HCT116 (cell line): Measurements from ENCODE around the gene CTNNA1. TPM values are rescaled to one million over a fixed set of nuclear protein-coding genes. Genes with fewer than 3 reads are reported as not detected.

ENCODE experiments used
- ATAC-seq: fragments of 200-7000 bp; cut with Tn5 transposase; 2 replicates; pipeline ENCODE4 v1.9.1; 2020; ENCODE audit warnings: mild to moderate bottlenecking, moderate library complexity
- BruUV-seq: library from RNA; stranded (reverse); fragments of 400-500 nt; replicated peaks from 2 replicates; lab custom pipeline; 2021; lab: Mats Ljungman, UMichigan
- CTCF ChIA-PET: fragments of 300-600 bp; sonication (Branson Sonifier 250); formaldehyde crosslinking; loops from one replicate; lab custom pipeline; 2021; ENCODE audit warnings: antibody characterized with exemption; lab: Charles Lee
- POLR2A ChIA-PET: fragments of 300-600, 350-600 bp; sonication (Branson Sonifier 250); formaldehyde crosslinking; loops from one replicate; lab custom pipeline; 2021; ENCODE audit warnings: antibody characterized with exemption; lab: Charles Lee
- RAD21 ChIA-PET, 2 experiments: fragments of 300-600 bp; sonication (Branson Sonifier 250); formaldehyde crosslinking; loops; one replicate each; lab custom pipeline; 2023; ENCODE audit warnings: low total read pairs in 2 of 2; ENCODE audit not compliant: uncharacterized antibody in 2 of 2, unreplicated experiment in 2 of 2, low non-redundant PET in 1 of 2; lab: Charles Lee
- DNase-seq: peaks from one replicate; pipeline ENCODE4 v3.0.0-alpha.2; 2010; ENCODE audit warnings: low read depth, low spot score
- H2AFZ ChIP-seq: fragments of 200-600 bp; shearing (Covaris generic), sonication (generic); 2 replicates; pipeline ENCODE4 v1.6.1; 2017; ENCODE audit warnings: low read depth, mixed run types, mixed read lengths, antibody characterized with exemption, low read length; ENCODE audit not compliant: poor library complexity, severe bottlenecking
- H3K27ac ChIP-seq: 2 replicates; pipeline ENCODE4 v1.5.1; 2012; ENCODE audit warnings: low read depth, low read length
- H3K27me3 ChIP-seq: fragments of 200-600 bp; sonication (generic); 2 replicates; pipeline ENCODE4 v1.6.1; 2016; ENCODE audit warnings: mixed run types, low read length, mixed read lengths; ENCODE audit not compliant: insufficient read depth
- H3K36me3 ChIP-seq, 2 experiments: fragments of 200-500 bp in 1 of 2; fragments of 200-600 bp in 1 of 2; sonication (Bioruptor generic) in 1 of 2; sonication (generic) in 1 of 2; 2 replicates each; pipeline versions ENCODE4 v1.5.1 to v1.6.1; 2014 to 2016; ENCODE audit warnings: low read length in 2 of 2, inconsistent platforms in 1 of 2, mixed read lengths in 1 of 2, mixed run types in 1 of 2; ENCODE audit not compliant: insufficient read depth in 2 of 2, control insufficient read depth in 1 of 2
- H3K4me1 ChIP-seq, 2 experiments: fragments of 200-600 bp in 1 of 2; sonication (generic) in 1 of 2; 2 replicates each; pipeline versions ENCODE4 v1.5.1 to v1.6.1; 2012 to 2017; ENCODE audit warnings: low read length in 2 of 2, inconsistent platforms in 1 of 2, mild to moderate bottlenecking in 1 of 2, mixed read lengths in 1 of 2, mixed run types in 1 of 2, moderate library complexity in 1 of 2; ENCODE audit not compliant: insufficient read depth in 2 of 2, control insufficient read depth in 1 of 2
- H3K4me2 ChIP-seq: fragments of 200-600 bp; sonication (generic); 2 replicates; pipeline ENCODE4 v1.6.1; 2017; ENCODE audit warnings: mixed run types, low read length, mixed read lengths
- H3K4me3 ChIP-seq, 2 experiments: fragments of 200-600 bp in 1 of 2; sonication (generic) in 1 of 2; replicated peaks in 1 of 2; 2 replicates each; pipeline ENCODE4 v1.5.1; 2011 to 2016; ENCODE audit warnings: low read length in 2 of 2, control low read depth in 1 of 2, low read depth in 1 of 2, mild to moderate bottlenecking in 1 of 2, mixed read lengths in 1 of 2, mixed run types in 1 of 2
- H3K79me2 ChIP-seq: fragments of 200-600 bp; sonication (generic); 2 replicates; pipeline ENCODE4 v1.6.1; 2017; ENCODE audit warnings: mild to moderate bottlenecking, mixed run types, low read length, moderate library complexity, mixed read lengths; ENCODE audit not compliant: insufficient read depth
- H3K9ac ChIP-seq: fragments of 200-600 bp; sonication (generic); 2 replicates; pipeline ENCODE4 v1.6.1; 2016; ENCODE audit warnings: low read length, mixed read lengths
- H3K9me2 ChIP-seq: fragments of 200-600 bp; sonication (generic), shearing (Covaris generic); 2 replicates; pipeline ENCODE4 v1.6.1; 2017; ENCODE audit warnings: mixed run types, mild to moderate bottlenecking, moderate library complexity; ENCODE audit not compliant: insufficient read depth
- H3K9me3 ChIP-seq, 2 experiments: fragments of 200-500 bp in 1 of 2; fragments of 200-600 bp in 1 of 2; sonication (Bioruptor generic) in 1 of 2; sonication (generic) in 1 of 2; 2 replicates each; pipeline ENCODE4 v1.6.1; 2014 to 2017; ENCODE audit warnings: low read length in 2 of 2, mixed read lengths in 2 of 2, inconsistent platforms in 1 of 2, low read depth in 1 of 2, mild to moderate bottlenecking in 1 of 2, mixed run types in 1 of 2, moderate library complexity in 1 of 2; ENCODE audit not compliant: control insufficient read depth in 1 of 2, insufficient read depth in 1 of 2
- H4K20me1 ChIP-seq: fragments of 200-600 bp; sonication (generic), shearing (Covaris generic); 2 replicates; pipeline ENCODE4 v1.6.1; 2017; ENCODE audit warnings: mixed run types, mild to moderate bottlenecking, moderate library complexity; ENCODE audit not compliant: insufficient read depth
- CEBPB ChIP-seq: IDR thresholded peaks from 2 replicates; pipeline ENCODE4 v1.6.1; 2012; ENCODE audit warnings: low read depth
- EGR1 ChIP-seq: IDR thresholded peaks from 2 replicates; pipeline ENCODE4 v1.6.1; 2012; ENCODE audit warnings: low read depth
- POLR2A ChIP-seq: IDR thresholded peaks from 2 replicates; pipeline ENCODE4 v1.7.0; 2011; ENCODE audit warnings: borderline replicate concordance; ENCODE audit not compliant: insufficient read depth, insufficient read length; ENCODE audit errors: extremely low read depth
- SIN3A ChIP-seq: IDR thresholded peaks from 2 replicates; pipeline ENCODE4 v1.6.1; 2012; ENCODE audit warnings: low read depth
- SP1 ChIP-seq: IDR thresholded peaks from 2 replicates; pipeline ENCODE4 v1.6.1; 2012; ENCODE audit warnings: low read depth
- SRF ChIP-seq: IDR thresholded peaks from 2 replicates; pipeline ENCODE4 v1.6.1; 2012; ENCODE audit warnings: low read depth
- ZFX ChIP-seq: fragments of 450-650 bp; IDR thresholded peaks from 2 replicates; pipeline ENCODE4 v1.6.1; 2017
- intact Hi-C: fragments of 100-400 bp; cut with micrococcal nuclease; formaldehyde crosslinking; loops from 2 replicates; pipeline ENCODE4 v1.10.0; 2022
- total RNA-seq: library from RNA; stranded (reverse); gene quantifications from one replicate; pipeline ENCODE4 v1.2.1, GENCODE V29; 2021; ENCODE audit not compliant: unreplicated experiment
- TF ChIP-seq, protein P1 (sequence below): IDR thresholded peaks from 2 replicates; pipeline ENCODE4 v1.6.1; 2012
- TF ChIP-seq, protein P2 (sequence below): IDR thresholded peaks from 2 replicates; pipeline ENCODE4 v1.6.1; 2012; ENCODE audit warnings: low read depth
- TF ChIP-seq, protein P3 (sequence below): IDR thresholded peaks from 2 replicates; pipeline ENCODE4 v1.6.1; 2012

CTNNA1 gene
- total RNA-seq, 1 experiment from 2014 or later = 313 TPM

DNA sequence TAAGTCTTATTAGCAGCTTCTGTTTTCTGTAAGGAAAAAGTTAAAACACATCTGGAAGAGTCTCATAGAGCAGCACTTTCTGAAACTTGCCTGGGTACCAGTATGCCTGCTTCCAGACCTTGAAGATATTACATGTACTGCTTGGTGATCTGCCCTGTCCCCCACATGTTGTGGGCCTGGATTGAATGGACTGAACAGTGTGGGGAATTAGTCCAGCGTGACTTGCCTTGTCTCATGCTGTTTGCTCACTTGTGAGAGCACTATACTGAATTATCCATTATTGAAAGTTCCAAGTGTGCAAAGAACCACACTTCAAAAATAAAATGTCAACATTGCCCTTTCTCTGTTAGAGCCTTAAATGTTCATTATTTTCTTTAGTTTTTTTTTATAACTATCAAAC, 8.9 kb downstream of the CTNNA1 start:
- Histone ChIP-seq H3K9ac (no peak overlapping the region), H4K20me1 (peaks cover 4% of the 10 kb centered on the region; the same call in 1 of the 2 replicates), H3K4me3 (no peak overlapping the region), H3K36me3 (peaks cover 2 to 15% of the 10 kb centered on the region in 2 experiments; a peak in 2 of 4 replicates), H3K79me2 (peaks cover 94% of the 10 kb centered on the region), H3K9me2 (no peaks in the 10 kb centered on the region), H3K27ac (no peak overlapping the region), H2AFZ (no peak overlapping the region), H3K4me1 (no peaks in the 10 kb centered on the region; a peak in 1 of 4 replicates), H3K4me2 (no peak overlapping the region), H3K9me3 (no peaks in the 10 kb centered on the region), H3K27me3 (no peaks in the 10 kb centered on the region)
- CTCF ChIA-PET = interaction anchor here (2.2 kb wide), 1 partner anchor 28 kb away, joined by 10 read pairs; no protein-coding TSS in a partner anchor
- TF ChIP-seq SIN3A = no peak
- no peak for TF ChIP-seq CEBPB
- TF ChIP-seq, protein P1, sequence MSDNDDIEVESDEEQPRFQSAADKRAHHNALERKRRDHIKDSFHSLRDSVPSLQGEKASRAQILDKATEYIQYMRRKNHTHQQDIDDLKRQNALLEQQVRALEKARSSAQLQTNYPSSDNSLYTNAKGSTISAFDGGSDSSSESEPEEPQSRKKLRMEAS = no peak
- no peak for TF ChIP-seq SRF
- TF ChIP-seq, protein P2, sequence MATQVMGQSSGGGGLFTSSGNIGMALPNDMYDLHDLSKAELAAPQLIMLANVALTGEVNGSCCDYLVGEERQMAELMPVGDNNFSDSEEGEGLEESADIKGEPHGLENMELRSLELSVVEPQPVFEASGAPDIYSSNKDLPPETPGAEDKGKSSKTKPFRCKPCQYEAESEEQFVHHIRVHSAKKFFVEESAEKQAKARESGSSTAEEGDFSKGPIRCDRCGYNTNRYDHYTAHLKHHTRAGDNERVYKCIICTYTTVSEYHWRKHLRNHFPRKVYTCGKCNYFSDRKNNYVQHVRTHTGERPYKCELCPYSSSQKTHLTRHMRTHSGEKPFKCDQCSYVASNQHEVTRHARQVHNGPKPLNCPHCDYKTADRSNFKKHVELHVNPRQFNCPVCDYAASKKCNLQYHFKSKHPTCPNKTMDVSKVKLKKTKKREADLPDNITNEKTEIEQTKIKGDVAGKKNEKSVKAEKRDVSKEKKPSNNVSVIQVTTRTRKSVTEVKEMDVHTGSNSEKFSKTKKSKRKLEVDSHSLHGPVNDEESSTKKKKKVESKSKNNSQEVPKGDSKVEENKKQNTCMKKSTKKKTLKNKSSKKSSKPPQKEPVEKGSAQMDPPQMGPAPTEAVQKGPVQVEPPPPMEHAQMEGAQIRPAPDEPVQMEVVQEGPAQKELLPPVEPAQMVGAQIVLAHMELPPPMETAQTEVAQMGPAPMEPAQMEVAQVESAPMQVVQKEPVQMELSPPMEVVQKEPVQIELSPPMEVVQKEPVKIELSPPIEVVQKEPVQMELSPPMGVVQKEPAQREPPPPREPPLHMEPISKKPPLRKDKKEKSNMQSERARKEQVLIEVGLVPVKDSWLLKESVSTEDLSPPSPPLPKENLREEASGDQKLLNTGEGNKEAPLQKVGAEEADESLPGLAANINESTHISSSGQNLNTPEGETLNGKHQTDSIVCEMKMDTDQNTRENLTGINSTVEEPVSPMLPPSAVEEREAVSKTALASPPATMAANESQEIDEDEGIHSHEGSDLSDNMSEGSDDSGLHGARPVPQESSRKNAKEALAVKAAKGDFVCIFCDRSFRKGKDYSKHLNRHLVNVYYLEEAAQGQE = no peak
- TF ChIP-seq EGR1 = no peak
- TF ChIP-seq, protein P3, sequence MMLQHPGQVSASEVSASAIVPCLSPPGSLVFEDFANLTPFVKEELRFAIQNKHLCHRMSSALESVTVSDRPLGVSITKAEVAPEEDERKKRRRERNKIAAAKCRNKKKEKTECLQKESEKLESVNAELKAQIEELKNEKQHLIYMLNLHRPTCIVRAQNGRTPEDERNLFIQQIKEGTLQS = no peak
- no peak for TF ChIP-seq ZFX
- no peak for TF ChIP-seq POLR2A
- TF ChIP-seq SP1 = no peak
- RAD21 ChIA-PET = no interaction called here
- ATAC-seq = no peak
- BruUV-seq = no TSS peak
- intact Hi-C loops = no loop called here
- DNase-seq = no peak
- POLR2A ChIA-PET = interaction anchor here (1.3 kb wide), 1 partner anchor 9 kb away, joined by 4 read pairs; the partner anchor contains the start of gene CTNNA1
